ENCODE results near the gene MIPEP.

MIPEP gene

GRCh38 chr13:23810685-23811240 lies 78.4 kb downstream of the MIPEP start:
- DNase-seq (ENCODE audit: low spot score), result no peak

- DNase-seq (ENCODE audit: low spot score), result no peak
These were observed 80.4 kb downstream of the MIPEP start for GRCh38 chr13:23808803-23809202.

DNA sequence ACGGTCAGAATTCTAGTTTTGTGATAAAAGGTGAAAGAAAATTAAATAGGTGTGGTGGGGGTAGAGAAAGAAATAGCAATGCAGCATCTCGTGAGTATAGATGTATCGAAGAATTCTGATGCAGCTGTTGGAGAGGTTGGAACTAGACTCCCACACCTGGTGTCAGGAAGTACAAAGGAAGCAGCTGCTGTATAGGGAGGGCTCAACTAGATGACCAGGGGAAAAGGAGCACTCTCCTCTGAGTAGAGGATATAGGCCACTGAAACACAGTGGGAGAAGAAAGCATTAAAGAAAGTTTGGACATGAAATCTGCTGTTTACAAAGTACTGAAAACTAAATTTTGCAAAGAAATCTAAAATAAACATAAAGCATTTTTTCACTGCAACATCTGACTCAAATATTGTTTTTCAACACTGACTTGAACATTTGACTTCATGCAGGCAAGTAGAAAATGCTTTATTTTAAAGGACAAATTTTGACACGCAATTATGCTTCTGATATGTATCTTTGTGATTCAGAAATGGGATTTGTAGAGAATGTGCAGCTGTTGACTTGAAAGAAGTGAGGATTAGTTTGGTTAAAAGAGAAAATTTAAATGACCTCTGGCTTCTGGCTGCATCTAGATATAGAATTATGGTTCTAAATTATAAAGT lies 82.2 kb downstream of the MIPEP start:
- DNase-seq (ENCODE audit: low spot score), result no peak

DNA sequence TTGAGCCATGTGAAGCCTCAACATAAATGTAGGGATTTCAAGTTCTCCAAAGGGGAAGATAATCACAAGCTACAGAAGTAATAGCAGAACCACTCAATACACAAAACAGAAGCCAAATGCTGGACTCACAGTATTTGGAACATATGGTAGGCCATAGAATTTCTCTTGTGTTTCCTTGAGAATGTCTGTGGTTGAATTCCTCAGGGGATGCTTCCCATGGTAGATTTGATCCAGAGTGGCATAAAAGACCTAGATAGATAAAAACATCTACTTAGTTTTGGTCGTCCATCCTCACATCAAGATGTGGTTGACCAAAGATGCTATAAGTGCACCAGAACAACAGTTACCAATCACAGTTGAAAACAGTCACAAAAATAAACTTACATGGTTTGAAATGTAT lies 83.4 kb downstream of the MIPEP start:
- DNase-seq (ENCODE audit: low spot score), result no peak

DNA sequence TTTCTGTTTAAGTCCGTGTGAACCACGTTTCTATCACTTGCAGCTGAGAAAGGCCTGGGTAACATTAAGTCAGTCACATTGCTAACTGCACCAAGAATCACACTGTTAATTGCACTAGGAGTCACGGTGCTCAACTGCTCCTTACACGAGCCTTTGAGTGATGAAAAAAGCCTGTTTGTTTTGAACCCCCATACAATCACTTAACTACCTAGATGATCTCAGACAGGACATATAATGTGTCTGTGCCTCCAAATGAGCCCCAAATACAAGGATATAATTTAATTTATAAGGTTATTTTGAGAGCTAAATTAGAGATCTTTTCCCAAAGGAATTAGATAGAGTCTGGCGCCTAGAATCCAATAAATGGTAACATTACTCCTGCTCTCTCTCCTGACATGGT lies 84.1 kb downstream of the MIPEP start:
- DNase-seq (ENCODE audit: low spot score), result no peak

DNA sequence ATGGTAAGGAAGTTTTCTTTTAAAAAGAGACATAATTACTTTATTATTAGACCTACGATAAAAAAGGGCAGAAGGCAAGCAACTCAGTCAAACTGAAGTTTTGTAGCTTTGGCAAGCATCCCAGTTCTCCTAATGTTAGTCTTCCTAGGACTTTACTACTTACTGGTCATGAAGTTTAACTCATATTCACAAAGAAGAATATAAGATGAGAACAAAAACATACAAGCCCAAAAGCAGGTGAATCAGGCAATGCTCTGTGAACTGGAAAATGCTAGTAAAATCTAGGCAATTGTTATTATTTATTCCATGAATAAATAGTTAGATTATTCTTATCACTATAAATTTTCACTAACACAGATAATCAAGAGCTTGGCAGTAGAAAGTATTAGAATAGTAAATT lies 85.0 kb downstream of the MIPEP start:
- no peak for DNase-seq (ENCODE audit: low spot score)

DNA sequence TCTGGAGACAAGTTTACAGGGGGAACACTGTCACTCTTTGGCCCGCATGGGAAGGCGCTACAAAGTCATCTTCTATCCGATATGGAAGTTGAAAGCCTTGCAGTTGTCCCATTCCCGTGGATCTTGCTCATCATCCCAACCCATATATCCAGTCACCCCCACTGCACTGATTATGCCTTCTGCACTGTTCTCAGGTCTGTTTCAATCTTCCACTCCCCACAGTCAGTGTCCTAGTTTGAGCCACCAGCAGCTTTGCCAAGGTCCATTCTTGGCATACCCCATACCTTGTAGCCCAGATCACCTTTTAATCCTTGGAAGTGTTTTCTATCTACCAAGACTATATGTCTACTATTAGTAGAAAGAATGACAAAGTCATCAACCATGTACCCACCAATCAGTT lies 88.1 kb downstream of the MIPEP start:
- no peak for DNase-seq (ENCODE audit: low spot score)

DNA sequence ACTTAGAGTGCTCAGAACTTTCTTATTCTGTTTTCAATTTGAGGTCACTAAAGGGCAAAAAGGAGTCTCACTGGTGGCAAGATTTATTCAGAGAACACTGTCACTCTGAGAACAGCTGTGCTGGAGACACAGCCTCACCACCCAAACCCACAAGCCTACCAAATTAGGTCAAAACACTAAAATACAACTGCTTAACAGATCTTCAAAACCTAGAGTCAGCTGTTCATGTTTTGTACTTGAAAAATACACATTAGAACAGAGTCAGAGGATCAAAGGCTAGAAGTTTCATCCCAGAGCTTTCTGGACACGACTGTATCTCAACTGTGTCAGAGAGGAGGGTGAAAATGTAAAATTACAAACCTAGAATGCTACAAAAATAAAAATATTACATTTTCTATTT lies 89.3 kb downstream of the MIPEP start:
- DNase-seq (ENCODE audit: low spot score), result no peak

DNA sequence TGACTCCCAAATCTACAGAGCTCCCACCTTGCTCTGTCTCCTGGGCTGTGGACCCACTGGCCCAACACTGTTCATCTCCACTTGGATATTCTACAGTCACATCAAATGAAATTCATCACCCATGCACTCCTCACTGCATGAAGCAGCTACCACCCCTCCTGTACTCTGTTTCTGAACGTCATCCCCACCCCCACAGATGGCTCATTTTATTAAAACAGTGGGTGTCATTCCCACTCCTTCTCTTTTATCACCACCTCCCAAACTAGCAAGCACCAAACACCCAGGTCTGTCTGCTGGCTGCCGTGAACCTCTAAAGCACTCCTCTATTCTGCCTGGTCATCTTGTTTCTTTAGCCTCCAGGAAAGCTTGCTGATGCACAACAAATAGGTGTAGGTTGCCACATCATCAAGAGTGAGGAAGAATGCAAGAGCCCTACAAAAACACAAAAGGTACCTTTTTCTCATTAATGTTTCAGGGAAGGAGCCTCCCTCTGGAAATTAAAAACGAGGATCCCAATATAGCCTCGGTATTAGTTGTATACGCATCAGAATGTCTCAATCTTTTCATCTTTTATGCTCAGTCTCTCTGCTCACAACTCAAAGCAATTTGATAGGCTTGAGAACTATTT lies 91.8 kb downstream of the MIPEP start:
- DNase-seq (ENCODE audit: low spot score), result no peak

DNA sequence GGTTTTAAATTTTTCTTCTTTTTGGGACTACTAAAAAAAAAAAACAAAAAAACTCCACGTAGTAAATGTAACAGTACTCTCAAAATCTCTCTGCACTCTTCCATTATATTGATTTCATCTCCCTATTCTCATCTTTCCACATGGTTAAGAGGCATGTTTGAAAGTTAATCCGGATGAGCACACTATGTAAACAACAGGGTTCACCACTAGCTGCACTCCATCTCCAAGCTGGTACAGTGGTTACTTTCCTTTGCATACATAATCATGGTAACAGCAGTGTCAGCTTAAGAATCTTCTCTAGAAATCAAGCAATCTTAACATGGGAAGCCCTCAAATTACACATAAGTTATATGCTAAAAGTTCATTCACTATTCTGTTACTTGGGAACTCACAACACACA lies 92.6 kb downstream of the MIPEP start:
- DNase-seq (ENCODE audit: low spot score), result no peak

- DNase-seq (ENCODE audit: low spot score), result no peak
These were observed 94.7 kb downstream of the MIPEP start for GRCh38 chr13:23794267-23795161.

- no peak for DNase-seq (ENCODE audit: low spot score)
These were observed 95.5 kb downstream of the MIPEP start for GRCh38 chr13:23793711-23794110.

DNA sequence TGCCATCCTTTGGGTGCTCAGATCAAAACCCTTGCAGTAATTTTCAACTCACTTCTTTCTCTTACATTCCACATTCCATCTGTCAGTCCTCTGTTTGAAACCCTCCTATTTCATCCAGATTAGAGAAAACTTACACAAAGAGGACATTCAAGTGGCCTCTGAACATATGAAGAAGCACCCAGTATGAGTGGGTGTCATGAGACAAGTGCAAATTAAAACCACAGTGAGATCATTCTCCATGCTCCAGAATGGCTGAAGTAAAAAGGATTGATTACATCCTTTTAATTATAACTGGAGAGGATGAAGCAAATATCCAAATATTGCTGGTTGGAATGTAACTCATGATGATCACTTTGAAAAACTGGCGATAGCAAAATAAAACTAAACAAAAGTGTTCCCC lies 96.5 kb downstream of the MIPEP start:
- no peak for DNase-seq (ENCODE audit: low spot score)

DNA sequence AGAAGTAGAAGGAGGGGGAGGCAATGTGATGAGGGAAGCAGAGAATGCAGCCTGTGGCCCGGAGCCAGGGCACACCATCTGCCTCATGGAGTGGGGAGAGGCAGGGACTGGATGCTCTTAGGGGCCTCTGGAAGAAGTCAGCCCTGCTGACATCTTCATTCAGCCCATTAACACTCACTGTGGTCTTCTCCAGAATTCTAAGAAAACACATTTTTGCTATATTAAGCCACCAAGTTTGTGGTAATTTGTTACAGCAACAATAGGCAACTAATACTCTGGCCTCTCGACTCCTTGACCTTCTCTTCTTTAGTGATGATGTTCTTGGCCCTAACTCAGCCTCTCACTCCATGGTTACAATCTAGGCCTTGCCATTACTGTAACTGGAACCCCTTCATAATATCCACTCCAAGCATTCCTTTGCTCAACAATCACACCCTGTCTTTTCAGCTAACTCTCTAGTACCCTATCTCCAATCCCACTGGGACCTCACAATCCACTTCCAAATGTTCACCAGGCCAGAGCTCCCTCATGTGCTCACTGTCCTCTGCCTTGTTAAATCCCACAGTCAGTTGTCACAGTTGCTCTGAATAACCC lies 98.5 kb downstream of the MIPEP start:
- no peak for DNase-seq (ENCODE audit: low spot score)

GRCh38 chr13:23789576-23790346 lies 99.4 kb downstream of the MIPEP start:
- DNase-seq (ENCODE audit: low spot score), result no peak

GRCh38 chr13:23788459-23788858 lies 100.7 kb downstream of the MIPEP start:
- DNase-seq (ENCODE audit: low spot score), result no peak

DNA sequence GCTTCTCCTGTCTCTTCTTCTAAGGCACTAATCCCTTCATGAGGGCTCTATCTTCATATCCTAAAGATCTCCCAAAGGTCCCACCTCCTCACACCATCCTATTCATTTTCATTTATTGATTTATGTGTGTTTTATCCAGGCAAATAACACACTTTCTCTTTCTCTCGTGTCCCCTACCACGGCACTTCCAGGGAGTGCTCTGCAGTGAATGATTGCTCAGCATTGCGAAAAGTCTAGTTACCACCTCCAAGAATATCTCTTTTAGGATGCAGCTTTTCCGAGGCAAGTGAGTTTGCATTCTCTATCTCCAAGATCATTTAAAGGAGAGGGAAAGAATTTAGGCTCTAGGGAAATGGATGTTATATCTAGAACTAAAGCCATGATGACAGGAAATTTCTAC lies 101.7 kb downstream of the MIPEP start:
- no peak for DNase-seq (ENCODE audit: low spot score)

- no peak for DNase-seq (ENCODE audit: low spot score)
These were observed 102.6 kb downstream of the MIPEP start for GRCh38 chr13:23786607-23787006.

- no peak for DNase-seq (ENCODE audit: low spot score)
These were observed 110.3 kb downstream of the MIPEP start for GRCh38 chr13:23778879-23779278.

- DNase-seq (ENCODE audit: low spot score), result no peak
These were observed 111.1 kb downstream of the MIPEP start for GRCh38 chr13:23778002-23778652.

- DNase-seq (ENCODE audit: low spot score), result no peak
These were observed 111.7 kb downstream of the MIPEP start for GRCh38 chr13:23777575-23777870.

Measured in iPS-NIHi11 (cell line).